ENCODE measurements around the gene ALDH18A1. TPM values are rescaled to one million over a fixed set of nuclear protein-coding genes. Genes with fewer than 3 reads are reported as not detected.
"Not testable (repeated sequence)": the region's sequence is repeated elsewhere in the genome, so short reads cannot be mapped to it uniquely, and the experiment has no call there.

ALDH18A1 gene
- total RNA-seq, 1 donor from 2014 or later, result 97.3 TPM

- Mint-ChIP-seq H3K9me3 (ENCODE audit: unreplicated experiment) (no peaks in the 10 kb centered on the region), H3K27me3 (ENCODE audit: unreplicated experiment) (no peaks in the 10 kb centered on the region), H3K4me3 (ENCODE audit: unreplicated experiment) (no peak overlapping the region), H3K36me3 (ENCODE audit: unreplicated experiment) (peaks cover 77% of the 10 kb centered on the region), H3K27ac (ENCODE audit: unreplicated experiment) (no peak overlapping the region), H3K4me1 (ENCODE audit: unreplicated experiment) (no peaks in the 10 kb centered on the region)
- DNase-seq (ENCODE audit: extremely low spot score, unreplicated experiment), result no peak
- TF ChIP-seq, protein P1, sequence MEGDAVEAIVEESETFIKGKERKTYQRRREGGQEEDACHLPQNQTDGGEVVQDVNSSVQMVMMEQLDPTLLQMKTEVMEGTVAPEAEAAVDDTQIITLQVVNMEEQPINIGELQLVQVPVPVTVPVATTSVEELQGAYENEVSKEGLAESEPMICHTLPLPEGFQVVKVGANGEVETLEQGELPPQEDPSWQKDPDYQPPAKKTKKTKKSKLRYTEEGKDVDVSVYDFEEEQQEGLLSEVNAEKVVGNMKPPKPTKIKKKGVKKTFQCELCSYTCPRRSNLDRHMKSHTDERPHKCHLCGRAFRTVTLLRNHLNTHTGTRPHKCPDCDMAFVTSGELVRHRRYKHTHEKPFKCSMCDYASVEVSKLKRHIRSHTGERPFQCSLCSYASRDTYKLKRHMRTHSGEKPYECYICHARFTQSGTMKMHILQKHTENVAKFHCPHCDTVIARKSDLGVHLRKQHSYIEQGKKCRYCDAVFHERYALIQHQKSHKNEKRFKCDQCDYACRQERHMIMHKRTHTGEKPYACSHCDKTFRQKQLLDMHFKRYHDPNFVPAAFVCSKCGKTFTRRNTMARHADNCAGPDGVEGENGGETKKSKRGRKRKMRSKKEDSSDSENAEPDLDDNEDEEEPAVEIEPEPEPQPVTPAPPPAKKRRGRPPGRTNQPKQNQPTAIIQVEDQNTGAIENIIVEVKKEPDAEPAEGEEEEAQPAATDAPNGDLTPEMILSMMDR (IDR thresholded peaks at IDR 0.05), result no peak
Observed at GRCh38 chr10:95628786-95629185, 27.7 kb downstream of the ALDH18A1 start.

DNA sequence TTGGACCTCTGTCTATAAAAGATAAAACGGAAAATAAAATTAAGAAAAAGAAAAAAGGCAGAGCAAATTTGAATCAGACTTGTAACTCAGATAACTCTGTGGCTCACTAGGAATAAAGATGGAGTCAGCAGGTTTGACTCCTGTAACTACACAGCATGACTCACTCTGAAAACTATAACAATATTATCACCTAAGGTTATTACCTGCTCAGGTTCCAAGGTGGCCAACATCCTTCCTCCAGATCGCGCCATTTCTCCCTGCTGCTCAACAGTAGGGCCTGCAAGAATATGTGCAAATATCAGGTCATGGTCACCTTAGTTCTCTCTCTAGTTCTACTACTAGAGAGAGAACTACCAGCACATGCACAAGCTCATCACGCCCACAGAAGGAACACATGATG, 30.0 kb downstream of the ALDH18A1 start:
- Mint-ChIP-seq H3K27ac (ENCODE audit: unreplicated experiment) (no peak overlapping the region), H3K36me3 (ENCODE audit: unreplicated experiment) (peaks cover 59% of the 10 kb centered on the region), H3K9me3 (ENCODE audit: unreplicated experiment) (no peaks in the 10 kb centered on the region), H3K4me3 (ENCODE audit: unreplicated experiment) (no peak overlapping the region), H3K4me1 (ENCODE audit: unreplicated experiment) (no peaks in the 10 kb centered on the region), H3K27me3 (ENCODE audit: unreplicated experiment) (no peaks in the 10 kb centered on the region)
- no peak for DNase-seq (ENCODE audit: extremely low spot score, unreplicated experiment)
- TF ChIP-seq, protein P1 (IDR thresholded peaks at IDR 0.05), result no peak

- not testable (repeated sequence) for H3K9me3 Mint-ChIP-seq (ENCODE audit: unreplicated experiment); H3K27me3 Mint-ChIP-seq (ENCODE audit: unreplicated experiment); H3K27ac Mint-ChIP-seq (ENCODE audit: unreplicated experiment); H3K4me3 Mint-ChIP-seq (ENCODE audit: unreplicated experiment); DNase-seq (ENCODE audit: extremely low spot score, unreplicated experiment); H3K4me1 Mint-ChIP-seq (ENCODE audit: unreplicated experiment)
- peaks cover 49% of the 10 kb centered on the region for H3K36me3 Mint-ChIP-seq (ENCODE audit: unreplicated experiment)
Observed at GRCh38 chr10:95620415-95620814, 36.1 kb downstream of the ALDH18A1 start.

- Mint-ChIP-seq H3K9me3 (ENCODE audit: unreplicated experiment) (peaks cover 5% of the 10 kb centered on the region), H3K4me1 (ENCODE audit: unreplicated experiment) (no peaks in the 10 kb centered on the region), H3K36me3 (ENCODE audit: unreplicated experiment) (peaks cover 54% of the 10 kb centered on the region), H3K27ac (ENCODE audit: unreplicated experiment) (no peak overlapping the region), H3K27me3 (ENCODE audit: unreplicated experiment) (no peaks in the 10 kb centered on the region), H3K4me3 (ENCODE audit: unreplicated experiment) (no peak overlapping the region)
- DNase-seq (ENCODE audit: extremely low spot score, unreplicated experiment), result no peak
- TF ChIP-seq, protein P1 (IDR thresholded peaks at IDR 0.05), result no peak
Observed at GRCh38 chr10:95618101-95618500, 38.4 kb downstream of the ALDH18A1 start.

GRCh38 chr10:95616446-95616845, 40.1 kb downstream of the ALDH18A1 start:
- no peaks in the 10 kb centered on the region for H3K4me1 Mint-ChIP-seq (ENCODE audit: unreplicated experiment)
- TF ChIP-seq, protein P1 (IDR thresholded peaks at IDR 0.05), result no peak
- peaks cover 63% of the 10 kb centered on the region for H3K36me3 Mint-ChIP-seq (ENCODE audit: unreplicated experiment)
- H3K27ac Mint-ChIP-seq (ENCODE audit: unreplicated experiment), result no peak overlapping the region
- peaks cover 5% of the 10 kb centered on the region for H3K9me3 Mint-ChIP-seq (ENCODE audit: unreplicated experiment)
- no peak for DNase-seq (ENCODE audit: extremely low spot score, unreplicated experiment)
- H3K27me3 Mint-ChIP-seq (ENCODE audit: unreplicated experiment), result no peaks in the 10 kb centered on the region
- H3K4me3 Mint-ChIP-seq (ENCODE audit: unreplicated experiment), result no peak overlapping the region

DNA sequence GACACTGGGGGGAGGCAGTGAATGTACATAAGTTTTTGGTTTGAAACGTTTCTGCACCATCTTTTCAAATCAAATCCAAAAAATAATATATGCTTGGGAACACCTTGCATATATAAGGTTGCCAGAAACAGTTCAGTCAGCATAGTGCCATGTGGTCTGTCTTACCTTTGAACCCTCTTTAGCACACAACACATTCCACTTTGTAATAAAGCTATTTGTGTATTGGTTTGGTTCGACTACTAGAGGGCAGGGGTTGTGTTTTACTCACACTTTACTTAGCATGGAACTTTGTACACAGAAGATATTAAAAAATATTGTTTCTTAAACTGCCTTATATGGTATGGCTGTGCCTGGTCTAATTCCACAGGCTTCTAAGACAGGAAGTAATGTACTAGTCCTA, 43.2 kb downstream of the ALDH18A1 start:
- H3K27ac Mint-ChIP-seq (ENCODE audit: unreplicated experiment), result no peak overlapping the region
- TF ChIP-seq, protein P1 (IDR thresholded peaks at IDR 0.05), result no peak
- no peaks in the 10 kb centered on the region for H3K9me3 Mint-ChIP-seq (ENCODE audit: unreplicated experiment)
- DNase-seq (ENCODE audit: extremely low spot score, unreplicated experiment), result no peak
- H3K36me3 Mint-ChIP-seq (ENCODE audit: unreplicated experiment), result peaks cover 62% of the 10 kb centered on the region
- H3K27me3 Mint-ChIP-seq (ENCODE audit: unreplicated experiment), result no peaks in the 10 kb centered on the region
- H3K4me1 Mint-ChIP-seq (ENCODE audit: unreplicated experiment), result no peaks in the 10 kb centered on the region
- no peak overlapping the region for H3K4me3 Mint-ChIP-seq (ENCODE audit: unreplicated experiment)

Data from osteocyte (in vitro differentiated cells).